HG03095 (cell line): ENCODE data around the gene MTA1.

Experiments
- ATAC-seq: cut with Tn5 transposase; IDR thresholded peaks from one replicate; pipeline ENCODE4 v1.9.1; 2021; ENCODE audit warnings: moderate library complexity; ENCODE audit not compliant: unreplicated experiment

The MTA1 gene

DNA sequence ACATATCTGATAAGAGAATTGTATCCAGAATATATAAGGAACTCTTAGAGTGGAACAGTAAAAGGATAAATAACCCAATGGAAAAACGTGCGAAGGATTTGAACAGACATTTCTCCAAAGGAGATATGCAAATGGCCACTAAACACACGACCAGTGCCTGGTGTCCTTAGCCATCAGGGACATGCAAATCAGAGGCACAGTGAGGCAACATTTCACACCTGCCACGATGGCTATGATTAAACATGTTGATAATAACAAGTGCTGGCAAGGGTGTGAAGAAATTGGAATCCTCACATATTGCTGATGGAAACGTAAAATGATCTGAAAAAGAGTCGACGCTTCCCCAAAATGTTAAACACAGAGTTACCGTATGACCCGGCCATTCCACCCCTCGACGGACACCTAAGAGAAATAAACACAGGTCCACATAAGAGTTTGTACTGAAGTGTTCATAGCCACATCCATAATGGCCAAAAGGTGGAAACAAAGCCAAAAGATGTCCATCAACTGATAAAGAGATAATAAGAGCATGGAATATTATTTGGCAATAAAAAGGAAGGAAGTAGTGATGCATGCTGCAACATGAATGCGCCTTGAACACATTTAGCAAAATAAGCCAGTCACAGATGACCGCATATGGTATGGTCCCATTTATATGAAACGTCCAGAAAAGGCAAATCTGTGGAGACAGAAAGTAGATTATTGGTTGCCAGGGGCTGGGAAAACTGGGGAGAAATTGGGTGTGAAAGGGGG, 100.5 kb downstream of the MTA1 start:
- ATAC-seq, result no peak
